Suprapubic skin (tissue), 4 donors: ENCODE results near the gene CPN2. TPM values are rescaled to one million over a fixed set of nuclear protein-coding genes. Genes with fewer than 3 reads are reported as not detected.
A peak's percentile ranks its signal among the peaks of the same experiment; 100 is the strongest.

Experiments used
- DNase-seq, 2 donors: peaks; one replicate each; pipeline ENCODE4 v3.0.0-alpha.2; 2019; ENCODE audit warnings: low spot score in 2 of 2
- H3K27ac ChIP-seq: fragments of 200-600 bp; sonication (generic); one replicate; pipeline ENCODE4 v1.5.1; 2019
- H3K27me3 ChIP-seq: fragments of 200-600 bp; sonication (generic); one replicate; pipeline ENCODE4 v1.5.1; 2019
- H3K36me3 ChIP-seq: fragments of 200-600 bp; sonication (generic); one replicate; pipeline ENCODE4 v1.5.1; 2019
- H3K4me1 ChIP-seq: fragments of 200-600 bp; sonication (generic); one replicate; pipeline ENCODE4 v1.5.1; 2019
- H3K4me3 ChIP-seq: fragments of 200-600 bp; sonication (generic); one replicate; pipeline ENCODE4 v1.5.1; 2019; ENCODE audit warnings: mild to moderate bottlenecking
- H3K9me3 ChIP-seq: fragments of 200-600 bp; sonication (generic); one replicate; pipeline ENCODE4 v1.5.1; 2019
- CTCF ChIP-seq, 2 donors: fragments of 200-600 bp in 1 of 2; fragments of 450-650 bp in 1 of 2; sonication (generic) in 1 of 2; IDR thresholded peaks; one replicate each; pipeline ENCODE4 v1.5.1; 2016 to 2019; ENCODE audit warnings: antibody characterized with exemption in 2 of 2, mild to moderate bottlenecking in 1 of 2, moderate library complexity in 1 of 2
- EP300 ChIP-seq: sonication (generic); formaldehyde crosslinking; IDR thresholded peaks from one replicate; pipeline ENCODE4 v1.6.1; 2017; ENCODE audit warnings: antibody characterized with exemption
- POLR2A ChIP-seq, 2 donors: fragments of 450-650 bp; IDR thresholded peaks; one replicate each; pipeline ENCODE4 v1.6.1; 2017; ENCODE audit warnings: antibody characterized with exemption in 2 of 2, mild to moderate bottlenecking in 2 of 2, moderate library complexity in 2 of 2
- POLR2AphosphoS5 ChIP-seq, 3 donors: sonication (generic); formaldehyde crosslinking; IDR thresholded peaks; one replicate each; pipeline ENCODE4 v1.6.1; 2017; ENCODE audit warnings: antibody characterized with exemption in 3 of 3
- WGBS: methylation state at CpG from one replicate; pipeline ENCODE4 v1.1.5; 2018; 5-methylcytosine and 5-hydroxymethylcytosine counted together
- total RNA-seq, 4 donors: library from RNA; depleted of rRNA; stranded (reverse); fragments of >200 nt; gene quantifications; one replicate each; pipeline ENCODE4 v1.1.0, GENCODE V29; 2016

Gene CPN2
- total RNA-seq, 4 donors from 2014 or later: not detected

DNA sequence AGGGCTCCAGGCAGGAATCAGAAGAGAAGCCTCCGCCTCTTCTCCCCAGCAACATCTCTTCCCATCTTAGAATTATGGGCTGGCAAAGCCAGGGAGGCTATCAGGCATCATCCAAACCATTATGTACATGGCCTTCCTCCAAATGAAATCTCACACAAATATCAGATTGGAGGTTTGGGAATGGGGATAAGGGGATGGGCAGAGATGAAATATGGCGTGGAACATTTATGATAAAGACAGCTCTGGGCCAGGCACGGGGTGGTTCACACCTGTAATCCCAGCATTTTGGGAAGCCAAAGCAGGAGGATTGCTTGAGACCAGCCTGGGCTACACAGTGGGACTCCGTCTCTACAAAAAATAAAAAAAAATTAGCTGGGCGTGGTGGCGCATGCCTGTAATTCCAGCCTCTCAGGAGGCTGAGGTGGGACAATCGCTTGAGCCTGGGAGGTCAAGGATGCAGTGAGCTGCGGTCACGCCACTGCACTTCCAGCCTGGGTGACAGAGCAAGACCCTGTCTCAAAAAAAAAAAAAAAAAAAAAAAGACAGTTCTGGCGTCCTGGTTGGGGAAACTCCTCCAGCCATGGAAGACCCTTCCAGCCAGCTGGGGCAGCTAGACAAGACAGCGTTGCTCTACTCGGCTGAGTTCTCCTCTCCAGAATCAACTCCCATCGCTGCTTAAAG, 36.6 kb downstream of the CPN2 start:
- TF ChIP-seq POLR2AphosphoS5 (IDR thresholded peaks at IDR 0.05) (no peak), POLR2A (IDR thresholded peaks at IDR 0.05) (no peak), EP300 (no peak), CTCF (IDR thresholded peaks at IDR 0.05) (no peak)
- Histone ChIP-seq H3K27me3 (peaks cover 3% of the 10 kb centered on the region), H3K4me1 (peaks cover 55% of the 10 kb centered on the region), H3K36me3 (no peaks in the 10 kb centered on the region), H3K4me3 (no peak overlapping the region), H3K9me3 (no peaks in the 10 kb centered on the region), H3K27ac (peak overlapping the region; percentile 73)
- 59% methylated on average over 13 of the region's 13 CpGs for WGBS
- no peak for DNase-seq

GRCh38 chr3:194313560-194314387, 37.4 kb downstream of the CPN2 start:
- Histone ChIP-seq H3K27ac (peak overlapping the region; percentile 15), H3K4me1 (peaks cover 59% of the 10 kb centered on the region)
- DNase-seq: peak; percentile 87 to 90

DNA sequence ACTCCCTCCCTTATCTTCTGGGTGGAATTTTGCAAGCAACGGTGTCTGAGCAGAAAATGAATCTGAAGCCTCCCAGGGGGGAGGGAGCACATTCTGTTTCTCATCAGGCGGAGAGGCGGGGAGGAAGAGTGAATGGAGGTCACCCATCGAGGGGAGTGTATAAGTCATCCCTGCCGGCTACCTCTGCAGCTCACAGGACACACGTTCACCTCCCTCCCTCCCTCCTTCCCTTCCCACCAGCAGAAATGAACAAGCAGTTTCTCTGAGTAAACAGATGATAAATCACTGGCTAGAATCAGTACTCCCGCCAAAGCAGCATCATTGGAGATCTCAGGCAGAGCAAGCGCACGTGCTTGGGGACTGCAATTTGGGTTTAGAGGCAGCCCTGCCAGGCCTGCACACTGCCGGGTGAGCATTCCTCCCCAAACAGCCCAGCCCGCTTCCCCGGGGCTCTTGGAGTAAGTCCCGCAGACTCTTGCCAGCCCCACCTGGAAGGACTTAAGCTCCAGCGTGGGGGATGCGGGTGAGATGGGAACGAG, 38.3 kb downstream of the CPN2 start:
- Histone ChIP-seq H3K4me3 (no peak overlapping the region), H3K27ac (peak overlapping the region; percentile 60)
- WGBS: 15% methylated on average over 13 of the region's 16 CpGs

More at GRCh38 chr3:194313560-194314387, 37.4 kb downstream of the CPN2 start:
- no peak overlapping the region for H3K4me3 ChIP-seq
- H3K36me3 ChIP-seq: no peaks in the 10 kb centered on the region
- WGBS: 29% methylated on average over 13 of the region's 15 CpGs
- TF ChIP-seq POLR2A (IDR thresholded peaks at IDR 0.05) (no peak), POLR2AphosphoS5 (IDR thresholded peaks at IDR 0.05) (no peak), CTCF (IDR thresholded peaks at IDR 0.05) (no peak), EP300 (no peak)
- H3K27me3 ChIP-seq: peaks cover 3% of the 10 kb centered on the region
- H3K9me3 ChIP-seq: no peaks in the 10 kb centered on the region

DNA sequence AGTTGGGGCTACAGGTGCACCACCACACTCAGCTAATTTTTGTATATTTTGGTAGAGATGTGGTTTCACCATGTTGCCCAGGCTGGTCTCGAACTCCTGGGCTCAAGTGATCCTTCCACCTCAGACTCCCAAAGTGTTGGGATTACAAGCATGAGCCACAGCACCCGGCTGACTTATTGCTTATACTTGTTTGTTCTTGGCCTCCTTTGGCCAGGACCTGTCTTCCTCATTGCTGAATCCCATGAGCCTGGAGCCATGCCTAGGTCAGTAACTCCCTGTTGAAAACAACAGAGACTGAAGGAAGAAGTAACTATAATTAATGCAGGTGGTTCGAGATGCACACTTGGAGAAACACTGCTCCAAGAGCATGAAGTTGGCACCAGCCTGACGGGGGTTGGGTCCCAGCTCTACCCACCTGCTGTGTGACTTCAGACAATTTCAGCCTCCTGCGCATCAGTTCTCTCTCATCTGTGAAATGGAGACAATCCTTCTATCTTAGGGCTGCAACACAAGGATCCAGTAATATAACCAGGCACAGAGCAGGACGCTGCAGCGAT, 38.9 kb downstream of the CPN2 start:
- TF ChIP-seq CTCF (IDR thresholded peaks at IDR 0.05) (no peak), EP300 (no peak), POLR2AphosphoS5 (IDR thresholded peaks at IDR 0.05) (no peak), POLR2A (IDR thresholded peaks at IDR 0.05) (no peak)
- Histone ChIP-seq H3K9me3 (no peaks in the 10 kb centered on the region), H3K27ac (peak overlapping the region; percentile 60), H3K4me1 (peaks cover 63% of the 10 kb centered on the region), H3K36me3 (no peaks in the 10 kb centered on the region), H3K4me3 (no peak overlapping the region), H3K27me3 (no peaks in the 10 kb centered on the region)
- WGBS: 36% methylated on average over 7 of the region's 7 CpGs
- DNase-seq: peak in 1 of 2 donors; percentile 64

More for the DNA sequence above, 38.3 kb downstream of the CPN2 start:
- peak in 1 of 2 donors; percentile 86 for DNase-seq
- Histone ChIP-seq H3K4me1 (peaks cover 63% of the 10 kb centered on the region), H3K9me3 (no peaks in the 10 kb centered on the region), H3K36me3 (no peaks in the 10 kb centered on the region), H3K27me3 (no peaks in the 10 kb centered on the region)
- no peak for TF ChIP-seq CTCF (IDR thresholded peaks at IDR 0.05)
- no peak for TF ChIP-seq EP300
- peak in 1 of 3 donors; percentile 11 for TF ChIP-seq POLR2AphosphoS5 (IDR thresholded peaks at IDR 0.05)
- TF ChIP-seq POLR2A (IDR thresholded peaks at IDR 0.05): no peak
